HL-60 (cell line): ENCODE results near the gene CNDP1.

Experiments used
- GABPA ChIP-seq: IDR thresholded peaks from 2 replicates; pipeline ENCODE4 v1.6.1; 2012; ENCODE audit warnings: low read depth
- POLR2AphosphoS5 ChIP-seq: IDR thresholded peaks from 2 replicates; pipeline ENCODE4 v1.6.1; 2012; ENCODE audit warnings: low read depth
- TF ChIP-seq, protein P1 (sequence below): IDR thresholded peaks from one replicate; pipeline ENCODE4 v1.5.1; 2011; ENCODE audit warnings: low read length, control low read depth, inconsistent platforms; ENCODE audit not compliant: insufficient read depth

DNA sequence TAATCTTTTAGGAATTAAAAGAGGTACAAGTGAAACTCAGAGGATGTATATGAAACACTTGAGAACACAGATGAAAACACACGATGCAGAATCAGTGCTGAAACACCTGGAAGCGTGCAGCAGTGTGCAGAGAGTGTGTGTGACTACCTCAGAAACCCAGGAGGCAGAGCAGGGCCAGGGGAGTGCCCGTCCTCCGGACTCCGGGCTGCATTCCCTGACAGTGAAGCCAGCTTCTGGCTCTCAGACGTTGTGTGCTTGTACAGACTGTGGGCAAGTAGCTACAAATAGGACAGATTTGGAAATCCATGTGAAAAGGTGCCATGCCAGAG, 98.0 kb downstream of the CNDP1 start:
- TF ChIP-seq, protein P1, sequence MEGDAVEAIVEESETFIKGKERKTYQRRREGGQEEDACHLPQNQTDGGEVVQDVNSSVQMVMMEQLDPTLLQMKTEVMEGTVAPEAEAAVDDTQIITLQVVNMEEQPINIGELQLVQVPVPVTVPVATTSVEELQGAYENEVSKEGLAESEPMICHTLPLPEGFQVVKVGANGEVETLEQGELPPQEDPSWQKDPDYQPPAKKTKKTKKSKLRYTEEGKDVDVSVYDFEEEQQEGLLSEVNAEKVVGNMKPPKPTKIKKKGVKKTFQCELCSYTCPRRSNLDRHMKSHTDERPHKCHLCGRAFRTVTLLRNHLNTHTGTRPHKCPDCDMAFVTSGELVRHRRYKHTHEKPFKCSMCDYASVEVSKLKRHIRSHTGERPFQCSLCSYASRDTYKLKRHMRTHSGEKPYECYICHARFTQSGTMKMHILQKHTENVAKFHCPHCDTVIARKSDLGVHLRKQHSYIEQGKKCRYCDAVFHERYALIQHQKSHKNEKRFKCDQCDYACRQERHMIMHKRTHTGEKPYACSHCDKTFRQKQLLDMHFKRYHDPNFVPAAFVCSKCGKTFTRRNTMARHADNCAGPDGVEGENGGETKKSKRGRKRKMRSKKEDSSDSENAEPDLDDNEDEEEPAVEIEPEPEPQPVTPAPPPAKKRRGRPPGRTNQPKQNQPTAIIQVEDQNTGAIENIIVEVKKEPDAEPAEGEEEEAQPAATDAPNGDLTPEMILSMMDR = no peak
- TF ChIP-seq POLR2AphosphoS5 = no peak
- TF ChIP-seq GABPA = no peak
